ENCODE results near the gene NDC1. TPM values are rescaled to one million over a fixed set of nuclear protein-coding genes. Genes with fewer than 3 reads are reported as not detected.

The NDC1 gene
- total and polyA plus RNA-seq, 7 donors = 1.8 to 15.4 (median 9.6) TPM

- no peak for DNase-seq
- TF ChIP-seq POLR2AphosphoS5 (IDR thresholded peaks at IDR 0.05) (no peak), POLR2A (IDR thresholded peaks at IDR 0.05) (no peak)
- Histone ChIP-seq H3K36me3 (peaks cover 2 to 92% (median 28%) of the 10 kb centered on the region in 4 donors), H3K27ac (no peak overlapping the region), H3K27me3 (no peaks in the 10 kb centered on the region), H3K4me3 (no peak overlapping the region), H3K4me1 (no peaks in the 10 kb centered on the region), H3K9me3 (no peaks in the 10 kb centered on the region)
- WGBS, 2 donors = 78 to 87% methylated on average over 5 of the region's 5 CpGs
- intact Hi-C loops (cut with DNase I) = no loop called here
Observed at GRCh38 chr1:53871773-53872484, 33.8 kb upstream of the NDC1 start.

- WGBS, 2 donors = 84 to 85% methylated on average over 4 of the region's 4 CpGs
- no peak for TF ChIP-seq POLR2AphosphoS5 (IDR thresholded peaks at IDR 0.05)
- TF ChIP-seq, protein P1, sequence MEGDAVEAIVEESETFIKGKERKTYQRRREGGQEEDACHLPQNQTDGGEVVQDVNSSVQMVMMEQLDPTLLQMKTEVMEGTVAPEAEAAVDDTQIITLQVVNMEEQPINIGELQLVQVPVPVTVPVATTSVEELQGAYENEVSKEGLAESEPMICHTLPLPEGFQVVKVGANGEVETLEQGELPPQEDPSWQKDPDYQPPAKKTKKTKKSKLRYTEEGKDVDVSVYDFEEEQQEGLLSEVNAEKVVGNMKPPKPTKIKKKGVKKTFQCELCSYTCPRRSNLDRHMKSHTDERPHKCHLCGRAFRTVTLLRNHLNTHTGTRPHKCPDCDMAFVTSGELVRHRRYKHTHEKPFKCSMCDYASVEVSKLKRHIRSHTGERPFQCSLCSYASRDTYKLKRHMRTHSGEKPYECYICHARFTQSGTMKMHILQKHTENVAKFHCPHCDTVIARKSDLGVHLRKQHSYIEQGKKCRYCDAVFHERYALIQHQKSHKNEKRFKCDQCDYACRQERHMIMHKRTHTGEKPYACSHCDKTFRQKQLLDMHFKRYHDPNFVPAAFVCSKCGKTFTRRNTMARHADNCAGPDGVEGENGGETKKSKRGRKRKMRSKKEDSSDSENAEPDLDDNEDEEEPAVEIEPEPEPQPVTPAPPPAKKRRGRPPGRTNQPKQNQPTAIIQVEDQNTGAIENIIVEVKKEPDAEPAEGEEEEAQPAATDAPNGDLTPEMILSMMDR (IDR thresholded peaks at IDR 0.05) = no peak
- TF ChIP-seq EP300 (IDR thresholded peaks at IDR 0.05) = no peak
- no peak for TF ChIP-seq POLR2A (IDR thresholded peaks at IDR 0.05)
- Histone ChIP-seq H3K27me3 (no peaks in the 10 kb centered on the region), H3K9me3 (no peaks in the 10 kb centered on the region), H3K4me1 (no peaks in the 10 kb centered on the region), H3K27ac (no peak overlapping the region), H3K36me3 (peaks cover 1 to 92% (median 26%) of the 10 kb centered on the region in 4 donors), H3K4me3 (no peak overlapping the region)
- intact Hi-C loops (cut with DNase I) = no loop called here
- no peak for DNase-seq
Observed at GRCh38 chr1:53871221-53871620, 33.1 kb upstream of the NDC1 start.

GRCh38 chr1:53869454-53870117, 31.5 kb upstream of the NDC1 start:
- Histone ChIP-seq H3K9me3 (no peaks in the 10 kb centered on the region), H3K4me1 (no peaks in the 10 kb centered on the region), H3K36me3 (peaks cover 6 to 89% (median 26%) of the 10 kb centered on the region in 4 donors), H3K27me3 (no peaks in the 10 kb centered on the region), H3K27ac (no peak overlapping the region), H3K4me3 (no peak overlapping the region)
- WGBS, 2 donors = 81 to 90% methylated on average over 11 of the region's 11 CpGs
- intact Hi-C loops (cut with DNase I) = no loop called here
- TF ChIP-seq, protein P1 (IDR thresholded peaks at IDR 0.05) = no peak
- TF ChIP-seq POLR2AphosphoS5 (IDR thresholded peaks at IDR 0.05) (no peak), POLR2A (IDR thresholded peaks at IDR 0.05) (no peak), EP300 (IDR thresholded peaks at IDR 0.05) (no peak)
- no peak for DNase-seq

DNA sequence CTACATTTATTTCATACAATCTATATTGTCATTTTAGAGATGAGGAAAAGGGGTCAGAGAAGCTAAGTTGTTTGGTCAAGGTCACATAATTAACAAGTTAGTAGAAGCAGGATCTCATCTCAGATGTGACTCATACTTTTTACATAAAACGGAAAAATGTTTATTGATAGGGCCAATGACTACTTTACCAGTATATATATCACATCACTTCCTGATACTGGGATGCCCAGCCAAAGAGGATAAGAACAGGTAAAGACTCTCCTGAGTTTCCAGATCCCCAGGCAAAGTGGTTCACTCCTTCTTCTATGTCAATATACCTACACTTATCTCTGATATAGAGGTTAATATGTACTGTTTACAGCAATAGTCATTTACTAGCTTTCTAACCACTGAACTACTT, 30.5 kb upstream of the NDC1 start:
- Histone ChIP-seq H3K4me3 (no peak overlapping the region), H3K4me1 (no peaks in the 10 kb centered on the region), H3K9me3 (no peaks in the 10 kb centered on the region), H3K27ac (no peak overlapping the region), H3K36me3 (peaks cover 6 to 89% (median 24%) of the 10 kb centered on the region in 4 donors), H3K27me3 (no peaks in the 10 kb centered on the region)
- 24 to 57% methylated on average over 1 of the region's 1 CpG for WGBS, 2 donors
- TF ChIP-seq EP300 (IDR thresholded peaks at IDR 0.05) = no peak
- no peak for TF ChIP-seq POLR2AphosphoS5 (IDR thresholded peaks at IDR 0.05)
- TF ChIP-seq, protein P1 (IDR thresholded peaks at IDR 0.05) = no peak
- no peak for TF ChIP-seq POLR2A (IDR thresholded peaks at IDR 0.05)
- no peak for DNase-seq
- intact Hi-C loops (cut with DNase I) = no loop called here

GRCh38 chr1:53862507-53862906, 24.4 kb upstream of the NDC1 start:
- TF ChIP-seq EP300 (IDR thresholded peaks at IDR 0.05) (no peak), POLR2AphosphoS5 (IDR thresholded peaks at IDR 0.05) (no peak), POLR2A (IDR thresholded peaks at IDR 0.05) (no peak)
- TF ChIP-seq, protein P1 (IDR thresholded peaks at IDR 0.05) = no peak
- Histone ChIP-seq H3K4me1 (no peaks in the 10 kb centered on the region), H3K27ac (no peak overlapping the region), H3K27me3 (no peaks in the 10 kb centered on the region), H3K4me3 (no peak overlapping the region), H3K9me3 (no peaks in the 10 kb centered on the region), H3K36me3 (peaks cover 15 to 77% (median 26%) of the 10 kb centered on the region in 4 donors)
- intact Hi-C loops (cut with DNase I) = no loop called here
- DNase-seq = no peak
- WGBS, 2 donors = 68 to 86% methylated on average over 7 of the region's 7 CpGs

Measured in sigmoid colon (tissue), 7 donors.